Left ventricle myocardium inferior (tissue), 1 donor: ENCODE data around the gene DICER1. TPM values are rescaled to one million over a fixed set of nuclear protein-coding genes. Genes with fewer than 3 reads are reported as not detected.
A peak's percentile ranks its signal among the peaks of the same experiment; 100 is the strongest.

Experiments used
- DNase-seq: peaks from one replicate; pipeline ENCODE4 v3.0.0-alpha.2; 2020
- H3K27ac ChIP-seq: fragments of 200-600 bp; replicated peaks from 2 replicates; pipeline ENCODE4 v1.8.0; 2021
- H3K27me3 ChIP-seq: fragments of 200-600 bp; 2 replicates; pipeline ENCODE4 v1.8.0; 2021; ENCODE audit warnings: low read depth
- H3K36me3 ChIP-seq: fragments of 200-600 bp; 2 replicates; pipeline ENCODE4 v1.8.0; 2021
- H3K4me1 ChIP-seq: fragments of 200-600 bp; 2 replicates; pipeline ENCODE4 v1.8.0; 2021
- H3K4me3 ChIP-seq: fragments of 200-600 bp; 2 replicates; pipeline ENCODE4 v1.8.0; 2021; ENCODE audit warnings: mild to moderate bottlenecking, moderate library complexity
- H3K9me3 ChIP-seq: fragments of 200-600 bp; replicated peaks from 2 replicates; pipeline ENCODE4 v1.8.0; 2021
- intact Hi-C: fragments of 100-400 bp; cut with micrococcal nuclease; formaldehyde crosslinking; loops from one replicate; pipeline ENCODE4 v1.11.0; 2022
- total RNA-seq: library from RNA; stranded (reverse); fragmentation: NEBNext Ultra II Directional; extraction: Animal tissue kit (Norgen Biotek cat#: 25700); gene quantifications from one replicate; pipeline ENCODE4 v1.2.1, GENCODE V29; 2021
- TF ChIP-seq, protein P1 (sequence below): fragments of 200-600 bp; IDR thresholded peaks from 2 replicates; pipeline ENCODE4 v1.8.0; 2021; ENCODE audit warnings: antibody characterized with exemption, mild to moderate bottlenecking, borderline replicate concordance
- donor health status: DM: no; HTN: yes; CAD: no; lungs with severe emphysema.

Gene DICER1
- total RNA-seq, 1 donor from 2014 or later = 22.1 TPM

DNA sequence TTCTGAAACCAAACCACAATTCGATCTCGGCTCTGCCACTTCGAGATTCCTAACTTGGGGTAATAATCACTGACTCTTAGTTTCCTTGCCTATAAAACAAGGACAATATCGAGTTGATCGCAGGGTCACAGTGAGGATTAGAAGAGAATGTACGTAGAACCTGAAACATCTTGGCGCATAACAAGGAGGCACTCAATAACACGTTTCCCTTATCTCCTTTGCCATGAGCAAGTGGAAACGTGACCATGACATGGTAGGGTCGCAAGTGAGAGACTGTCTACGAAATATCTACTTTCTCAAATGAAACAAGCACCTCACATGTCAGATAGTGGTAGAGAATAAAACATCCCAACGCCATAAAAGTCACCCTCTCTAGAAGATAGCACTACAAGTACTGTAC is 2.3 kb downstream of the DICER1 start:
- intact Hi-C loops = no loop called here
- H3K4me3 ChIP-seq = peak overlapping the region; percentile 91

DNA sequence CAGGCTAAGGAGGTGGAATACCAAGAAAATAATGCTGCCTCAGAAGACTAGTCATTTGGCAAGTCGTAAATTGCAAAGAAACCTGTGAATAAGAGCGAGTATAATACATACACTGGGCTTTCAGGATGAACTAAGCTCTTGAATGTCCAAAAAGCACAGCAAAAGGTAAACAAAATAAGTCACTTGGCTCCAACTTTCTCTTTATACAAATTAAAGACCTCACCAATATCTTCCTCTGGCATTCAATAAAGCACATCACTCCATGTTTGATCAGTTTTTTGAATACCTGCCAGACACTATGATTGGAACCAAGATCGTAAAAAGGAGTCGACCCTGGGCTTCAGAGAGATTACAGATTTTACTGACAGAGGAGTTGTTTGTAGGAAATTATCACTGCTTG is 3.5 kb downstream of the DICER1 start:
- H3K4me3 ChIP-seq = no peak overlapping the region
- intact Hi-C loops = no loop called here
- H3K36me3 ChIP-seq = no peaks in the 10 kb centered on the region
- no peaks in the 10 kb centered on the region for H3K9me3 ChIP-seq
- no peak overlapping the region for H3K27ac ChIP-seq
- H3K4me1 ChIP-seq = peaks cover 87% of the 10 kb centered on the region
- TF ChIP-seq, protein P1, sequence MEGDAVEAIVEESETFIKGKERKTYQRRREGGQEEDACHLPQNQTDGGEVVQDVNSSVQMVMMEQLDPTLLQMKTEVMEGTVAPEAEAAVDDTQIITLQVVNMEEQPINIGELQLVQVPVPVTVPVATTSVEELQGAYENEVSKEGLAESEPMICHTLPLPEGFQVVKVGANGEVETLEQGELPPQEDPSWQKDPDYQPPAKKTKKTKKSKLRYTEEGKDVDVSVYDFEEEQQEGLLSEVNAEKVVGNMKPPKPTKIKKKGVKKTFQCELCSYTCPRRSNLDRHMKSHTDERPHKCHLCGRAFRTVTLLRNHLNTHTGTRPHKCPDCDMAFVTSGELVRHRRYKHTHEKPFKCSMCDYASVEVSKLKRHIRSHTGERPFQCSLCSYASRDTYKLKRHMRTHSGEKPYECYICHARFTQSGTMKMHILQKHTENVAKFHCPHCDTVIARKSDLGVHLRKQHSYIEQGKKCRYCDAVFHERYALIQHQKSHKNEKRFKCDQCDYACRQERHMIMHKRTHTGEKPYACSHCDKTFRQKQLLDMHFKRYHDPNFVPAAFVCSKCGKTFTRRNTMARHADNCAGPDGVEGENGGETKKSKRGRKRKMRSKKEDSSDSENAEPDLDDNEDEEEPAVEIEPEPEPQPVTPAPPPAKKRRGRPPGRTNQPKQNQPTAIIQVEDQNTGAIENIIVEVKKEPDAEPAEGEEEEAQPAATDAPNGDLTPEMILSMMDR = no peak
- no peaks in the 10 kb centered on the region for H3K27me3 ChIP-seq
- no peak for DNase-seq

More for the DNA sequence above, 2.3 kb downstream of the DICER1 start:
- no peaks in the 10 kb centered on the region for H3K36me3 ChIP-seq
- H3K27ac ChIP-seq = no peak overlapping the region
- H3K27me3 ChIP-seq = no peaks in the 10 kb centered on the region
- TF ChIP-seq, protein P1 = no peak
- no peaks in the 10 kb centered on the region for H3K9me3 ChIP-seq
- no peak for DNase-seq
- peaks cover 75% of the 10 kb centered on the region for H3K4me1 ChIP-seq

DNA sequence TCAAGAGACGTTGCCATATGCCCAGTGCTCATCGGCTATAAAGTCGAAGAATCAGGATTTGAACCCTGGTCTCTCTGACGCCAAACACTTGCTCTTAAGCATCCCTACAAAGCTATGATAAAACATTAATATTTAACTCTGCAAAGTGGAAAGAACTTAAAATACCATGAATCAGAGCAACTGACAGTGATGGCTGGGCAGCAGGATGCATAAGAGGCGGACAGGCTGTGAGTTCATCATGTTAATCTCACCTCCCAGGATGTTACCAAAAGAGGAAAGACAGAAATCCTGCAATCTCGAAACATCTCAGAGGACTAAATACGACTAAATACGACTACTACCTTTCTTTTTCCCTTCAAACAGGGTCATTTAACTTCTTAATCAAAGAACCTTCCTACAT is 5.8 kb downstream of the DICER1 start:
- H3K9me3 ChIP-seq = no peaks in the 10 kb centered on the region
- TF ChIP-seq, protein P1 = no peak
- H3K4me1 ChIP-seq = peaks cover 93% of the 10 kb centered on the region
- intact Hi-C loops = no loop called here
- H3K4me3 ChIP-seq = no peak overlapping the region
- no peak overlapping the region for H3K27ac ChIP-seq
- DNase-seq = no peak
- no peaks in the 10 kb centered on the region for H3K27me3 ChIP-seq
- H3K36me3 ChIP-seq = no peaks in the 10 kb centered on the region

DNA sequence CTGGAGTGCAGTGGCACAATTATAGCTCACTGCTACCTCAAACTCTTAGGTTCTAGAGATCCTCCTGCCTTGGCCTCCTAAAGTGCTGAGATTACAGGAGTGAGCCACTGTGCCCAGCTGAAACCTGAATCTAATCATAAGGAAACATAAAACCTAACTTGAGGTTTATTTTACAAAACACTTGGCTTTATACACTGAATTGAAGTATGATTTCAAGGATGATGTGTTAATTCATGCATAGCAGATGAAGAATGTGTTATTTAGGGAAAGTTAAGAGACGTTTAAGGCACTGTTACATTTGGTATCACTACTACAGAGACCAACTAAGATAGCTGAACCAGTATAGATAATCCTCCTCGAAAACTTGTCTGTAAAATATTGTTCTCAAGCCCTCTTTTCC is 6.4 kb downstream of the DICER1 start:
- Histone ChIP-seq H3K9me3 (peaks cover 1% of the 10 kb centered on the region), H3K27ac (no peak overlapping the region), H3K4me3 (no peak overlapping the region), H3K36me3 (no peaks in the 10 kb centered on the region), H3K4me1 (peaks cover 87% of the 10 kb centered on the region), H3K27me3 (no peaks in the 10 kb centered on the region)
- intact Hi-C loops = no loop called here
- TF ChIP-seq, protein P1 = no peak
- no peak for DNase-seq

DNA sequence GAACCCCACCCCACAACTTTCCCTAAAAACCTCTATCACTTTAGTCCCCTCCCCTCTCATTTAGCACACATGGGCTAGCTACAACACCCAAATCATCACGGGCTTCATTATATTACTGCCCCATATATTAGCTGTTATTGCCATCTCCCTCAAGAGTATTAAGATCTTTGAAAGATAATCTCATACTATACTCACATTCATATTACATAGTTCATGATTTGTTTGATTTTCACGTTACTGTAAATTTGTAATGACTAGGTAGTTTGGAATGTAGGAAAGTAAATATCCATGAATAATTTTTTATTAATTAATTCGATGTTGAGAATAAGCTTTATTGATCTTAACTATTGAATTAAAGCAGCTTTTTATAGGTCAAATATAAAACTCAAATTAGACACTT is 7.9 kb downstream of the DICER1 start:
- DNase-seq = no peak
- H3K27me3 ChIP-seq = no peaks in the 10 kb centered on the region
- H3K4me1 ChIP-seq = peaks cover 74% of the 10 kb centered on the region
- H3K27ac ChIP-seq = no peak overlapping the region
- intact Hi-C loops = no loop called here
- no peak overlapping the region for H3K4me3 ChIP-seq
- no peaks in the 10 kb centered on the region for H3K36me3 ChIP-seq
- TF ChIP-seq, protein P1 = no peak
- peaks cover 16% of the 10 kb centered on the region for H3K9me3 ChIP-seq

DNA sequence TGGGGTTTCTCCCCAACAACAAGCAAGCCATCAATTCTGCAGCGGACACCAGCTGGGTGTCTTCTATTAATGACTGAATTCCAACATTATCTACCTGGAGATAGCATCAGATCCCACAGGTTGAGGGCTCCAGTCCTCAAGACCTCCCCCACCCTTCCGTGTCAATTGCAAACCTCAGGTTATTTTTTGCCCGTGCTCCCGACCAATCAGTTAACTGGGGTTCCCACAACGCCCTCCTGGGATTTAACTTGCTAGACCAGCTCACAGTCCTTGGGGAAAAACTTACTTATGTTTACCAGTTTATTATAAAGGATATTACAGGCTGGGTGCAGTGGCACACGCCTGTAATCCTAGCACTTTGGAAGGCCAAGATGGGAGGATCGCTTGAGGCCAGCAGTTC is 9.7 kb downstream of the DICER1 start:
- TF ChIP-seq, protein P1 = no peak
- Histone ChIP-seq H3K9me3 (peaks cover 18% of the 10 kb centered on the region), H3K4me3 (no peak overlapping the region), H3K36me3 (no peaks in the 10 kb centered on the region), H3K4me1 (peaks cover 77% of the 10 kb centered on the region), H3K27ac (no peak overlapping the region), H3K27me3 (no peaks in the 10 kb centered on the region)
- intact Hi-C loops = no loop called here
- no peak for DNase-seq
